Activated CD4-positive, alpha-beta T cell treated with anti-CD3 and anti-CD28 coated beads, Interleukin-2, amount 10 ng/mL, durations not matched to agents 7 days and 5 days (primary cell): ENCODE measurements around the gene CTNNBL1. TPM values are rescaled to one million over a fixed set of nuclear protein-coding genes. Genes with fewer than 3 reads are reported as not detected.
A peak's percentile ranks its signal among the peaks of the same experiment; 100 is the strongest.

Experiments
- CTCF ChIA-PET: fragments of 350-600 bp; sonication (Branson Sonifier 250); formaldehyde crosslinking; loops from one replicate; lab custom pipeline; 2021; ENCODE audit warnings: antibody characterized with exemption; lab: Charles Lee
- POLR2A ChIA-PET: fragments of 350-600 bp; sonication (Branson Sonifier 250); formaldehyde crosslinking; loops from one replicate; lab custom pipeline; 2021; ENCODE audit warnings: antibody characterized with exemption; lab: Charles Lee
- DNase-seq: peaks from one replicate; pipeline ENCODE4 v3.0.0-alpha.2; 2020
- H3K27ac Mint-ChIP-seq: one replicate; pipeline ENCODE4 v1.8.0; 2021; ENCODE audit warnings: mild to moderate bottlenecking, moderate library complexity, mixed read lengths
- H3K27me3 Mint-ChIP-seq: one replicate; pipeline ENCODE4 v1.8.0; 2021; ENCODE audit warnings: mixed read lengths
- H3K36me3 Mint-ChIP-seq: one replicate; pipeline ENCODE4 v1.8.0; 2021; ENCODE audit warnings: low read depth, mixed read lengths
- H3K4me1 Mint-ChIP-seq: one replicate; pipeline ENCODE4 v1.8.0; 2021; ENCODE audit warnings: mixed read lengths
- H3K4me3 Mint-ChIP-seq: one replicate; pipeline ENCODE4 v1.8.0; 2021; ENCODE audit warnings: mild to moderate bottlenecking, moderate library complexity, mixed read lengths
- H3K9me3 Mint-ChIP-seq: one replicate; pipeline ENCODE4 v1.8.0; 2021; ENCODE audit warnings: mixed read lengths
- total RNA-seq, 2 experiments: library from RNA; stranded (reverse); gene quantifications; one replicate each; pipeline ENCODE4 v1.2.3, GENCODE V29; 2021

Gene CTNNBL1
- total RNA-seq, 2 experiments from 2014 or later: 75.1 to 81.8 TPM

GRCh38 chr20:37741055-37741454 lies 47.2 kb downstream of the CTNNBL1 start:
- peaks cover 33% of the 10 kb centered on the region for H3K36me3 Mint-ChIP-seq
- no peak overlapping the region for H3K27ac Mint-ChIP-seq
- CTCF ChIA-PET: no interaction called here
- peaks cover 25% of the 10 kb centered on the region for H3K4me1 Mint-ChIP-seq
- no peak for DNase-seq
- H3K4me3 Mint-ChIP-seq: no peak overlapping the region
- H3K27me3 Mint-ChIP-seq: no peaks in the 10 kb centered on the region
- no peaks in the 10 kb centered on the region for H3K9me3 Mint-ChIP-seq
- POLR2A ChIA-PET: no interaction called here

GRCh38 chr20:37741570-37741969 lies 47.7 kb downstream of the CTNNBL1 start:
- ChIA-PET POLR2A (no interaction called here), CTCF (no interaction called here)
- H3K27me3 Mint-ChIP-seq: no peaks in the 10 kb centered on the region
- H3K27ac Mint-ChIP-seq: no peak overlapping the region
- no peak for DNase-seq
- peaks cover 30% of the 10 kb centered on the region for H3K4me1 Mint-ChIP-seq
- H3K36me3 Mint-ChIP-seq: peaks cover 38% of the 10 kb centered on the region
- no peaks in the 10 kb centered on the region for H3K9me3 Mint-ChIP-seq
- no peak overlapping the region for H3K4me3 Mint-ChIP-seq

GRCh38 chr20:37742131-37742530 lies 48.3 kb downstream of the CTNNBL1 start:
- Mint-ChIP-seq H3K9me3 (no peaks in the 10 kb centered on the region), H3K36me3 (peaks cover 41% of the 10 kb centered on the region)

GRCh38 chr20:37744347-37744746 lies 50.5 kb downstream of the CTNNBL1 start:
- H3K9me3 Mint-ChIP-seq: no peaks in the 10 kb centered on the region
- DNase-seq: no peak
- CTCF ChIA-PET: no interaction called here
- H3K27me3 Mint-ChIP-seq: no peaks in the 10 kb centered on the region
- H3K4me3 Mint-ChIP-seq: no peak overlapping the region
- POLR2A ChIA-PET: no interaction called here
- H3K27ac Mint-ChIP-seq: peak overlapping the region; percentile 2
- H3K4me1 Mint-ChIP-seq: peaks cover 33% of the 10 kb centered on the region
- H3K36me3 Mint-ChIP-seq: peaks cover 39% of the 10 kb centered on the region

More at GRCh38 chr20:37742131-37742530, 48.3 kb downstream of the CTNNBL1 start:
- no peaks in the 10 kb centered on the region for H3K27me3 Mint-ChIP-seq
- no peak for DNase-seq
- ChIA-PET POLR2A (no interaction called here), CTCF (interaction anchor here (0.5 kb wide), 1 partner anchor 206 kb away, joined by 3 read pairs; no protein-coding TSS in a partner anchor)
- no peak overlapping the region for H3K27ac Mint-ChIP-seq
- no peak overlapping the region for H3K4me3 Mint-ChIP-seq
- H3K4me1 Mint-ChIP-seq: peaks cover 33% of the 10 kb centered on the region

GRCh38 chr20:37745553-37745952 lies 51.7 kb downstream of the CTNNBL1 start:
- ChIA-PET POLR2A (interaction anchor here (0.7 kb wide), 1 partner anchor 85 kb away, joined by 3 read pairs; no protein-coding TSS in a partner anchor), CTCF (interaction anchor here (0.9 kb wide), 1 partner anchor 12 kb away, joined by 3 read pairs; no protein-coding TSS in a partner anchor)
- peaks cover 36% of the 10 kb centered on the region for H3K36me3 Mint-ChIP-seq
- peak overlapping the region; percentile 35 for H3K4me3 Mint-ChIP-seq
- DNase-seq: peak; percentile 43
- peak overlapping the region; percentile 81 for H3K27ac Mint-ChIP-seq
- no peaks in the 10 kb centered on the region for H3K27me3 Mint-ChIP-seq
- H3K4me1 Mint-ChIP-seq: peaks cover 34% of the 10 kb centered on the region
- no peaks in the 10 kb centered on the region for H3K9me3 Mint-ChIP-seq

GRCh38 chr20:37748015-37748414 lies 54.2 kb downstream of the CTNNBL1 start:
- POLR2A ChIA-PET: no interaction called here
- no peak for DNase-seq
- Mint-ChIP-seq H3K27ac (peak overlapping the region; percentile 7), H3K9me3 (no peaks in the 10 kb centered on the region), H3K4me1 (peaks cover 30% of the 10 kb centered on the region), H3K4me3 (no peak overlapping the region), H3K36me3 (peaks cover 39% of the 10 kb centered on the region), H3K27me3 (no peaks in the 10 kb centered on the region)
- CTCF ChIA-PET: interaction anchor here (0.8 to 1.1 kb wide), 2 partner anchors 8 to 13 kb away, joined by 3 read pairs; no protein-coding TSS in a partner anchor

- Mint-ChIP-seq H3K27ac (no peak overlapping the region), H3K4me3 (no peak overlapping the region), H3K4me1 (peaks cover 27% of the 10 kb centered on the region), H3K36me3 (peaks cover 35% of the 10 kb centered on the region), H3K27me3 (no peaks in the 10 kb centered on the region), H3K9me3 (no peaks in the 10 kb centered on the region)
- CTCF ChIA-PET: interaction anchor here (0.9 kb wide), 1 partner anchor 32 kb away, joined by 3 read pairs; no protein-coding TSS in a partner anchor
- DNase-seq: no peak
- POLR2A ChIA-PET: no interaction called here
Observed at GRCh38 chr20:37749218-37749617, 55.4 kb downstream of the CTNNBL1 start.

GRCh38 chr20:37749620-37750403 lies 56.0 kb downstream of the CTNNBL1 start:
- Mint-ChIP-seq H3K27me3 (no peaks in the 10 kb centered on the region), H3K4me1 (peaks cover 21% of the 10 kb centered on the region), H3K9me3 (no peaks in the 10 kb centered on the region), H3K36me3 (peaks cover 35% of the 10 kb centered on the region), H3K27ac (no peak overlapping the region), H3K4me3 (no peak overlapping the region)
- ChIA-PET CTCF (interaction anchor here (0.9 kb wide), 1 partner anchor 32 kb away, joined by 3 read pairs; no protein-coding TSS in a partner anchor), POLR2A (no interaction called here)
- DNase-seq: no peak

- no peaks in the 10 kb centered on the region for H3K9me3 Mint-ChIP-seq
- no peak overlapping the region for H3K27ac Mint-ChIP-seq
- peaks cover 3% of the 10 kb centered on the region for H3K4me1 Mint-ChIP-seq
- H3K4me3 Mint-ChIP-seq: no peak overlapping the region
- ChIA-PET CTCF (interaction anchor here (0.6 to 1.2 kb wide), 2 partner anchors 8 to 14 kb away, joined by 3 read pairs; no protein-coding TSS in a partner anchor), POLR2A (no interaction called here)
- no peak for DNase-seq
- no peaks in the 10 kb centered on the region for H3K27me3 Mint-ChIP-seq
- peaks cover 24% of the 10 kb centered on the region for H3K36me3 Mint-ChIP-seq
Observed at GRCh38 chr20:37755665-37756064, 61.8 kb downstream of the CTNNBL1 start.

GRCh38 chr20:37756234-37756633 lies 62.4 kb downstream of the CTNNBL1 start:
- ChIA-PET CTCF (interaction anchor here (1.2 kb wide), 1 partner anchor 13 kb away, joined by 3 read pairs; no protein-coding TSS in a partner anchor), POLR2A (no interaction called here)
- H3K4me3 Mint-ChIP-seq: no peak overlapping the region
- no peaks in the 10 kb centered on the region for H3K27me3 Mint-ChIP-seq
- no peaks in the 10 kb centered on the region for H3K9me3 Mint-ChIP-seq
- H3K36me3 Mint-ChIP-seq: peaks cover 23% of the 10 kb centered on the region
- no peak overlapping the region for H3K27ac Mint-ChIP-seq
- no peak for DNase-seq
- peaks cover 3% of the 10 kb centered on the region for H3K4me1 Mint-ChIP-seq

- Mint-ChIP-seq H3K27ac (peak overlapping the region; percentile 37), H3K9me3 (no peaks in the 10 kb centered on the region), H3K36me3 (peaks cover 19% of the 10 kb centered on the region), H3K4me1 (peaks cover 3% of the 10 kb centered on the region), H3K27me3 (no peaks in the 10 kb centered on the region), H3K4me3 (no peak overlapping the region)
- CTCF ChIA-PET: no interaction called here
- DNase-seq: no peak
- POLR2A ChIA-PET: no interaction called here
Observed at GRCh38 chr20:37757550-37757949, 63.7 kb downstream of the CTNNBL1 start.

- peaks cover 19% of the 10 kb centered on the region for H3K36me3 Mint-ChIP-seq
- ChIA-PET CTCF (interaction anchor here (0.9 kb wide), 1 partner anchor 31 kb away, joined by 3 read pairs; no protein-coding TSS in a partner anchor), POLR2A (no interaction called here)
- H3K4me1 Mint-ChIP-seq: peaks cover 3% of the 10 kb centered on the region
- DNase-seq: no peak
- H3K27me3 Mint-ChIP-seq: no peaks in the 10 kb centered on the region
- no peak overlapping the region for H3K4me3 Mint-ChIP-seq
- H3K9me3 Mint-ChIP-seq: no peaks in the 10 kb centered on the region
- H3K27ac Mint-ChIP-seq: no peak overlapping the region
Observed at GRCh38 chr20:37758332-37758731, 64.5 kb downstream of the CTNNBL1 start.

- H3K4me3 Mint-ChIP-seq: no peak overlapping the region
- CTCF ChIA-PET: interaction anchor here (0.9 kb wide), 1 partner anchor 32 kb away, joined by 3 read pairs; no protein-coding TSS in a partner anchor
- H3K27ac Mint-ChIP-seq: no peak overlapping the region
- DNase-seq: no peak
- no peaks in the 10 kb centered on the region for H3K9me3 Mint-ChIP-seq
- peaks cover 3% of the 10 kb centered on the region for H3K4me1 Mint-ChIP-seq
- H3K27me3 Mint-ChIP-seq: no peaks in the 10 kb centered on the region
- H3K36me3 Mint-ChIP-seq: peaks cover 19% of the 10 kb centered on the region
- POLR2A ChIA-PET: no interaction called here
Observed at GRCh38 chr20:37759052-37759553, 65.3 kb downstream of the CTNNBL1 start.
